Measurements from ENCODE around the gene FGD5.

FGD5 gene

DNA sequence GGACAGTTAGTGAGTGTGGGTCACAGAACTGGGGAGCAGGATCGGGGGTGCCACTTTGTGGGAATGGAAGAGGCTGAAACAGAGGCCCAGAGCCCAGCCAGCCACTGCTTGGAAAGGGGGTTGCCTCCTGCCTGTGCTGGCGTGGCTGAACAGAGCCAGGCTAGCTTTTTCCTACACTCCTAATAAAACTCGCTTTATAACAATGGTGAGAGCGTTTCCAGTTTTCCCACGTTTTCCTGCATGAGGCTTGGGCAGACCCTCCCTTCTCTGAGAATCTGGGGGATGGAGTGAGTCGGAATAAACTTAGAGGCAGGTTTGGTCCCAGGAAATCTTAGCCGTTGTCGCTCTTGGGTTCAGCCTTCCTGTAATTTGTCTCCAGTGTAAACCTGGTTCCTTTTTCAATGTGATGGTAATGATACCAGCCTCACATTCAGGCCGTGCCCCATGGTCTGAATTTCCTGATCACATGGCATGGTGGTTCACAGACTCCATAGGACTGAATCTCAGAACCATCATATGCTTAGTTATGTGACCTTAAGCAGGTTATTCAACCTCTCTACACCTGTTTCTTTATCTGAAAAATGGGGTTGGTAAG, 6.5 kb upstream of the FGD5 start:
- in situ Hi-C loops (cut with MboI; ENCODE audit: low pct_unique_long_range_greater_than_20kb, low sequenced_read_pairs, unreplicated experiment): no loop called here
- TF ChIP-seq, protein P1, sequence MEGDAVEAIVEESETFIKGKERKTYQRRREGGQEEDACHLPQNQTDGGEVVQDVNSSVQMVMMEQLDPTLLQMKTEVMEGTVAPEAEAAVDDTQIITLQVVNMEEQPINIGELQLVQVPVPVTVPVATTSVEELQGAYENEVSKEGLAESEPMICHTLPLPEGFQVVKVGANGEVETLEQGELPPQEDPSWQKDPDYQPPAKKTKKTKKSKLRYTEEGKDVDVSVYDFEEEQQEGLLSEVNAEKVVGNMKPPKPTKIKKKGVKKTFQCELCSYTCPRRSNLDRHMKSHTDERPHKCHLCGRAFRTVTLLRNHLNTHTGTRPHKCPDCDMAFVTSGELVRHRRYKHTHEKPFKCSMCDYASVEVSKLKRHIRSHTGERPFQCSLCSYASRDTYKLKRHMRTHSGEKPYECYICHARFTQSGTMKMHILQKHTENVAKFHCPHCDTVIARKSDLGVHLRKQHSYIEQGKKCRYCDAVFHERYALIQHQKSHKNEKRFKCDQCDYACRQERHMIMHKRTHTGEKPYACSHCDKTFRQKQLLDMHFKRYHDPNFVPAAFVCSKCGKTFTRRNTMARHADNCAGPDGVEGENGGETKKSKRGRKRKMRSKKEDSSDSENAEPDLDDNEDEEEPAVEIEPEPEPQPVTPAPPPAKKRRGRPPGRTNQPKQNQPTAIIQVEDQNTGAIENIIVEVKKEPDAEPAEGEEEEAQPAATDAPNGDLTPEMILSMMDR (IDR thresholded peaks at IDR 0.05; ENCODE audit: extremely low read depth, insufficient read depth, missing control alignments): no peak
- no peak for DNase-seq (ENCODE audit: low spot score)

DNA sequence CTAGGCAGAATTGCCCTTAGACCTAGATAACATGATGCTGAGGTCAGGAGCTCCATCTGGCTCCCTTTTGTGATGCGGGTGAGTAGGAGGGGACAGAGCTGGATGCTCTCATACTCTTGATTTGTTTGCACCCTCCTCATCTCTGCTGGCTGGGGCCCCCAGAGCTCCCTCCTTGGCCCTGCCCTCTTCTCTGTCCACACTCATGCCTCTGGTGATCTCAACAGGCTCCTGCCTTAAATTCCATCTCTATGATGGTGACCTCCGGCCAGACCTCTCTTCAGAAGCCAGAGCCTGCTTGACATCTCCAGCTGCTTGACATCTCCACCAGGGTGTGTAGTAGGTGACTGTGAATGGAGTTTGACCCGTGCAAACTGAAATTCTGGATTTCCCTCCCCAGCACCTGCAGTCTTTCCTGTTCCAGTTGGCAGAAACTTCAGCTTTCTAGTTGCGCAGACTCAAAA, 4.3 kb upstream of the FGD5 start:
- in situ Hi-C loops (cut with MboI; ENCODE audit: low pct_unique_long_range_greater_than_20kb, low sequenced_read_pairs, unreplicated experiment): no loop called here
- DNase-seq (ENCODE audit: low spot score): no peak
- TF ChIP-seq, protein P1 (IDR thresholded peaks at IDR 0.05; ENCODE audit: extremely low read depth, insufficient read depth, missing control alignments): no peak

DNA sequence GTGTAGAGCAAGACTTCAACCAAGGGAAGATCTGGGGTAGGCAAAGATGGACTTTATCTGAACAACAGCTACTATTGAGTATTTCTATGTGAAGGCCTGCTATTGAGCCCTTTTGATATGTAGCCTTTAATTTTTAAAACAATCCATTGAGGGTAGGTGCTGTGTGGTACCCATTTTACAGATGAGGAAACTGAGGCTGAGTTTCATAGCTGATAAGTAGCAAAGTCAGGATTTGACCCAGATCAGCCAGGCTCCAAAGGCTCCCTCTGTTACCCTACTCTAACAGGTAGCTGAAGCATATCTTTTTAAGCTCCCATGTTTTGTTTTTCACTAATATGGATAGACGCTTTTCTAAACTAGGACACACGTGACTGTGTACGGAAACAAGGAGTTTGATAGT, 2.4 kb upstream of the FGD5 start:
- in situ Hi-C loops (cut with MboI; ENCODE audit: low pct_unique_long_range_greater_than_20kb, low sequenced_read_pairs, unreplicated experiment): no loop called here
- DNase-seq (ENCODE audit: low spot score): no peak
- TF ChIP-seq, protein P1 (IDR thresholded peaks at IDR 0.05; ENCODE audit: extremely low read depth, insufficient read depth, missing control alignments): no peak

DNA sequence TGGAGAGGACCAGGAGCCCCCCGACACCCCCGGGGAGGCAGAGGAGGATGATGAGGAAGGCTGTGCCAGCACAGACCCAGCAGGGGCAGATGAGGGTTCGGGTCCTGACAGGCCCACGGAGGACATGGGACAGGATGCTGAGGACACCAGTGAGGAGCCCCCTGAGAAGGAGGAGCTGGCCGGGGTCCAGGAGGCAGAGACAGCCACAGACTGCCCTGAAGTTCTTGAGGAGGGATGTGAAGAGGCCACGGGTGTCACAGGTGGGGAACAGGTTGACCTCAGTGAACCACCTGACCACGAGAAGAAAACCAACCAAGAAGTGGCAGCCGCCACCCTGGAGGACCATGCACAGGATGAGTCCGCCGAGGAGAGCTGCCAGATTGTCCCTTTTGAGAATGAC, 909 bp downstream of the FGD5 start:
- TF ChIP-seq, protein P1 (IDR thresholded peaks at IDR 0.05; ENCODE audit: extremely low read depth, insufficient read depth, missing control alignments): no peak
- in situ Hi-C loops (cut with MboI; ENCODE audit: low pct_unique_long_range_greater_than_20kb, low sequenced_read_pairs, unreplicated experiment): no loop called here
- DNase-seq (ENCODE audit: low spot score): no peak

DNA sequence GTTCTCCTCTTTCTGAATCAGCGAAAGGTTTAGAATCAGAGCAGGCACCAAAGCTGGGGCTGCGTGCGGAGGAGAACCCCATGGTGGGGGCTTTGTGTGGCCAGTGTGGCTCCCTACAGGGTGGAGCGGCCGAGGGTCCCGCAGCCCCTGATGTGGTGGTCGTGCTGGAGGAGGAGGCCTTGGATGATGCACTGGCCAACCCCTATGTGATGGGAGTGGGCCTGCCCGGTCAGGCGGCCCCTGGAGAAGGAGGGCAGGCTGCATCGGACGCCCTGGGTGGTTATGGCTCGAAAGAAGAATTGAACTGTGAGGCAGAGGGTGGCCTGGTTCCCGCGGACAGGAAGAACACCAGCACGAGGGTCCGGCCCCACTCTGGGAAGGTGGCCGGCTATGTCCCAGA, 1.4 kb downstream of the FGD5 start:
- TF ChIP-seq, protein P1 (IDR thresholded peaks at IDR 0.05; ENCODE audit: extremely low read depth, insufficient read depth, missing control alignments): no peak
- no peak for DNase-seq (ENCODE audit: low spot score)
- in situ Hi-C loops (cut with MboI; ENCODE audit: low pct_unique_long_range_greater_than_20kb, low sequenced_read_pairs, unreplicated experiment): no loop called here

DNA sequence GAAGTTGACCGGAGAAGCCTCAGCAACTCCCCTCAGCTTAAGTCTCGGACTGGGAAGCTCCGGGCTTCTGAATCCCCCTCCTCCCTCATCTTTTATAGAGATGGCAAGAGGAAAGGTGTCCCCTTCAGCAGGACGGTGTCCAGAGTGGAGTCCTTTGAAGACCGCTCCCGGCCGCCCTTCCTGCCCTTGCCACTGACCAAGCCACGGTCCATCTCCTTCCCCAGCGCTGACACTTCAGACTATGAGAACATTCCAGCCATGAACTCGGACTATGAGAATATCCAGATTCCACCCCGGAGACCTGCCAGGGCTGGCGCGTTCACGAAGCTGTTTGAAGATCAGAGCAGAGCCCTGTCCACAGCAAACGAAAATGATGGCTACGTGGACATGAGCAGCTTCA, 2.4 kb downstream of the FGD5 start:
- no peak for DNase-seq (ENCODE audit: low spot score)
- TF ChIP-seq, protein P1 (IDR thresholded peaks at IDR 0.05; ENCODE audit: extremely low read depth, insufficient read depth, missing control alignments): no peak
- in situ Hi-C loops (cut with MboI; ENCODE audit: low pct_unique_long_range_greater_than_20kb, low sequenced_read_pairs, unreplicated experiment): no loop called here

All from GM13977 (cell line).